GM19372 (cell line): ENCODE results near the gene TMEM239.

Source experiments
- ATAC-seq: cut with Tn5 transposase; IDR thresholded peaks from one replicate; pipeline ENCODE4 v1.9.1; 2021; ENCODE audit warnings: mild to moderate bottlenecking, low read depth, moderate library complexity; ENCODE audit not compliant: unreplicated experiment

TMEM239 gene

GRCh38 chr20:2840967-2841531 lies 24.9 kb downstream of the TMEM239 start:
- peak; percentile 19 for ATAC-seq

GRCh38 chr20:2845607-2846006 lies 29.4 kb downstream of the TMEM239 start:
- ATAC-seq = no peak

GRCh38 chr20:2846698-2847097 lies 30.5 kb downstream of the TMEM239 start:
- ATAC-seq = no peak

- ATAC-seq = no peak
Observed at GRCh38 chr20:2847802-2848201, 31.6 kb downstream of the TMEM239 start.

GRCh38 chr20:2849529-2849928 lies 33.4 kb downstream of the TMEM239 start:
- ATAC-seq = no peak

GRCh38 chr20:2851086-2851485 lies 34.9 kb downstream of the TMEM239 start:
- no peak for ATAC-seq

- no peak for ATAC-seq
Observed at GRCh38 chr20:2858591-2858990, 42.4 kb downstream of the TMEM239 start.

- ATAC-seq = no peak
Observed at GRCh38 chr20:2859330-2860121, 43.4 kb downstream of the TMEM239 start.

- no peak for ATAC-seq
Observed at GRCh38 chr20:2864626-2865025, 48.5 kb downstream of the TMEM239 start.

- no peak for ATAC-seq
Observed at GRCh38 chr20:2865101-2865500, 48.9 kb downstream of the TMEM239 start.

- ATAC-seq = no peak
Observed at GRCh38 chr20:2865630-2866029, 49.5 kb downstream of the TMEM239 start.

GRCh38 chr20:2866236-2866635 lies 50.1 kb downstream of the TMEM239 start:
- no peak for ATAC-seq

- no peak for ATAC-seq
Observed at GRCh38 chr20:2867081-2867864, 51.1 kb downstream of the TMEM239 start.
